ENCODE results near the gene CA12.
A peak's percentile ranks its signal among the peaks of the same experiment; 100 is the strongest.

Gene CA12

DNA sequence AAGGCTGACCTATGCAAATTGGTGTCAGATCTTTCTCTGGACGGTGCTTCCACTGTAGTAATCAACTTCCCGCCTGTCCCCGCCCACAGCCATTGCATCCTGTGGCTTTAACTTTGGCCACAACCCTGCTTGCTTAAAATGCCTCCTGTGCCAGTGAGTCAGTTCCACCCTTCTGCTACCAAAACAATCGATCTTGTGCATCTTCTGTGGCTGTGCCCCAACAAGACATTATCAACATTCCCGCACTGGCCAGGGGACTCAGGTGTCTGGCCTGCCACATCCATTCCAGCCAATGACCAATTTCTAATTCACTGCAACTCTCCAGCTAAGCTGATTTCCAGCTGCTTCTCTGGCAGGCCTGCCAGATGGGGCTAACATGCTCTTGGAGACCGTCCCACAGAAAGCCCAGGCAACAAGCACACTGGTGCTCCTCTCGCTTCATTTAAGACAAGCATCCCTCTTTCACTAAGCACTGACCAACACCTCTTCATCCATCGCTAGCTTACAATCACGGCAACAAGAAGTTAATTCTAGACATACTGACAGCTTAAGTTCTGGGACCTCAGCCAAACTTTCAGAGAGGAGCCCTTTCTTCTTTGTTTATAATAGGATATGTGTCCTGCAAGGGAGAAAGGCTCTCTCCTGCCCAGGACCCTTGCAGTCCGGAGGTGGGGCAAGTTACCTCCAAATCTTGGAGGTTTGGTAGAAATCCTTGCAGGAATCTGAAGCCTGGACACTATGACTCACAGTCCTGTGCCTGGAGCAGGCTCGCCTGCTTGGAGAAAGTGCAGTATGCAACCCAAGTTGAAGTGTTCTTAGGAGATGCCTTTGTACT is 6.7 kb downstream of the CA12 start:
- peak in 1 of 2 experiments; percentile 20 for DNase-seq (ENCODE audit: low read depth in 2 of 2)

DNA sequence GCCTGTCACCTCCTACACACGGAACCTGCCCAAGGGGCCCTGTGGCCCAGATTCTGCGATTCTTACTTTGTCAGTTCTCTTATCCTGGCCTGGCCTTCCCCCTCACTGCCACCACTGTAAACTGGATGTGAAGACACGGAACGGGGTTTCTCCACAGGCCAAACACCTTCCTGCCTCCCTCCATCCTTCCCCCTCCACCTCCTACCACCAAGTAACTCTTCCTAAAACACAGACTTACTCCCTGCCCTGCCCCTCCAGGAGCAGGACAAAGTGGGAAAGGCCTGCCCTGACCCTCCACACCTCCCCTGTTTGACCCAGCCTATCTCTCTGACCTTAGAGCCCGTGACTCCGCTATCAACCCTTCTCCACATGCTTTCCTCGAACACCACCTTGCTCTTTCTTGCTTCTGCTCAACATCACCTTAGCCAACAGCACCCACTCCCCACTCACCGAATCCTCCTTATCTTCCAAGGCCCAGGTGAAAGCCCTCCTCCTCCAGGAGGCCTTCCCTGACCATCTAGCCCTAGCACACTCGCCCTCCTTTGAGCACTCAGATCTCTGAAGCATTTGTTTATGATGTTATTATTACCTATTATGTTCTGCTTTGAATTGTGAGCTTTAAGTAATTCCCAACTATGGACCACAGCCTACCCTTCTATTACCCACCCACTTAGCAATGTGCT is 7.6 kb downstream of the CA12 start:
- no peak for DNase-seq (ENCODE audit: low read depth in 2 of 2)

DNA sequence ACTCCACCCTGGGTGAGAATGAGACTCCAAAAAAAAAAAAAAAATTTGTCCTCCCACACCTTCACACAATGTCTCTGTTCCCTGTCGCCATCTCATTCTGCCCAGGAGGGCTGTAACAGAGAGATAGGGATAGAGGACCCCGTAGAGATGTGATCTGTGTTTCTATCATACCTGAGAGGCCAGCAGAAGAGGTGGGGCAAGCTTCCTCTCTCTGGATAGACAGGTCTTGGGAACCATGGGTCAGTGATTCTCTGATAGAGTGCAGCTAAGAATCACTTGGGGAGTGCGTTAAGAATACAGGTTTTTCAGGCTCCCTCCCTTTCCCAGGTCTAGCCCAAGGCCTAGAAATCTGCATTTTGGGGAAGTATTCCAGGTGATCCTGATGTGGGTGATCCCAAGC is 8.3 kb downstream of the CA12 start:
- no peak for DNase-seq (ENCODE audit: low read depth in 2 of 2)

DNA sequence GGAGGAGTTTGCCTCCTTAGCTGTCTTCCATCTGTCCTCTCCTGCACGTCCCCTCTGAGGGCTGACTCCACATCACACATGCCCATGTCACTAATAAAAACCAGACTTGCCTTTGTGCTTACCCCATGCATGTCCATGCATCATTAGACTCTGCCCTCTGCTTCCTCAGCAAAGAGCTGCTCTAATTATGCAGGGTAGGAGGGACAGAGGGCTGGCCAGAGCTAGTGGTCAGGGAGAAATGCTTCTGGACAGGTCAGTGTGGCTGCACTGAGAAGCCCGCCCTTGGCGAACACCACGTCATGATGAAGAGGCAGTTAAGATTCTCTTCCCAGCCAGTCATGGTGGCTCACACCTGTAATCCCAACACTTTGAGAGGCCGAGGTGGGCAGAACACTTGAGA is 8.9 kb downstream of the CA12 start:
- DNase-seq (ENCODE audit: low read depth in 2 of 2), result no peak

DNA sequence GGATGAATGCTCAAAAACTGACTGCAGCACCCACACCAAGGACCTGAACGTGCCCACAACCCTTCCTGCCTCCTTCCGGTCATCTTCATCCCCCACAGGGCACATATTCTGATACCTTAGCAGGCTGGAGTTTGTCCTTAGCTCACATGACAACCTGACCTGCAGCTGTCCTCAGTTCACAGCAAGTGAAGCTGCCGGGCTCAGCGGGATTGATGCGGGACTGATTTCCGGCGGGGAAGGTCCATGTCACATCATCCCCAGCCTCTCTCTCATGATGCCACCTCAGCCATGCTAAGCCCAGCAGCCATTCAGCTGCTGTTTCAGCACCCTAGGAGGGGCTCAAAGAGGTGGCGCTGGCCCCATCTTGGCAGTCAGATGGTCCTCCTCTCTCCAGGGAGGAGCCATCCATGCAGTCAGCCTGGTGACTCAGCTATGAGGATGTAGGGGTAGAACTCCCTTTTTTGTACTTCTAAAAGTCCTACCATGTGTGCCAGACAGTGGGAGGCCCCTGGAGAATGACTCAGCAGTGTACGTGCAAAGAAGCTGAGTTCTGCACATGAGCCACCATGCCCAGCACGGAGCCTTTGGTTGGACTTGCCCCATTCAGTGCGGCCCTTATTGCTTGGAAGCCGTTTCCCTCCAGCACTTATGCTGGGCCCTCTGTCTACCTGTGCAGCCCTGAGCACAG is 9.5 kb downstream of the CA12 start:
- peak in 1 of 2 experiments; percentile 18 for DNase-seq (ENCODE audit: low read depth in 2 of 2)

DNA sequence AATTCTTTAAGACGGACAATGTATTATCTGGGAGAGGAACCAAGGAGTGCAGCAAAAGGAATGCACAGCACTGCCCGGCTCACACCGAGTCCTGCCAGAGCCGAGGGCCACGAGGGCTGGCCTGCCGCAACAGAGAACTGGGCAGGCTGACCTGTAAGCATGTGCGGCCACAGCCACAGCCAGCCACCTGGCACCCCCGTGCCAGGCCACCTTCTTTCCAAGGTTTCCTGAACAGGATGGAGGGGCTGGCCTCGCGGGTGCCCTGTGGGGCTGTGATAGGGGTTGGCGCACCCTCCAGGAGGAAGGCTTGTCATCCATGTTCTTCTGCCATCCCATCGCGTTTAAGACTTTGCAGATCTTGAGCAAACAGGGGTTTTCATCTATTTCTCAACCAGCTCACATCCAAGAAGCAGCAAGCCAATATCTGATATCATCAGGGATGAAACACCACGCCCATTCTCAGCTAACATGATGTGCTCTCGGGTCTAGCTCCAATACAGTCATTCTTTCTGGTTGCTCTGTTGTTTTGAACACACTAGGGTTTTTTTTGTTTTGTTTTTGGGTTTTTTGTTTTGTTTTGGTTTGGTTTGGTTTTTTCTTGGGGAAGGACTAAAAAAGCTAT is 10.2 kb downstream of the CA12 start:
- DNase-seq (ENCODE audit: low read depth in 2 of 2), result no peak

DNA sequence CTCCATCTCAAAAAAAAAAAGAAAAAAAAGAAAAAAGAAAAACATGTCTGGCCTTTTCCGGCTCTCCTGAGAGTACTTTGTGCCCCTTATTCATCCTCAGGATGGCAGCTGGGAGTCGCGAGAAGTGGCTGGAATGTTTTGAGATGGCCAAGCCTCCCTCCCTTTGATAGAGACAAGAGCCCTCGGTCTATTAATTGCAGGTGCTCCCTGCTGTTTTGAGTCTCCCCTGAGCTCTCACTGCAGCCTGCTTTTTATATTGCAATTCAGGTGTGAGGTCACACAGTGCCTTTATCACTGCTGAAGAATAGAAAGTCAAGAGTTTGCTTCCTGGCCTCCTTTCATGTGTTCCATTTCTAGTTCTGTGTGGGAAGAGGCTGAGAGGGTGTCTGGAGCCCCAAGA is 10.9 kb downstream of the CA12 start:
- DNase-seq (ENCODE audit: low read depth in 2 of 2), result no peak

DNA sequence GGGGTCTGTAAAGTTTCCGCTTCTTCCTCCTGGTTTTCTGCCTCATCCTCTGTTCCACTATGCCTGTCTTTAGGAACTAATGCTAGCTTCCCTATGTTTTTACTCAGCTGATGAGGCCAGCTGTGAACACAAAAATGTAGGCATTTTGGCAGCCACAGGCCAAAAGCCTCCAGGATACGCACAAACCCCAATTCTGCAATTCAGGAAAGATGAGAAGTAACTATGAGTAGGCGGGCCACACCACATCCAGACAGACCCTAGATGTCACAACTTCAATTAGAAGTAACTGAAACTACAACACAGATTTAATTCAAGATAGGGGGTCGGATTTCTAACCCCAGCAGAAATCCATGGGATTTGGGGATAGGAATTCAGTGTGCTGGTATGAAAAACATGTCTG is 11.9 kb downstream of the CA12 start:
- no peak for DNase-seq (ENCODE audit: low read depth in 2 of 2)

DNA sequence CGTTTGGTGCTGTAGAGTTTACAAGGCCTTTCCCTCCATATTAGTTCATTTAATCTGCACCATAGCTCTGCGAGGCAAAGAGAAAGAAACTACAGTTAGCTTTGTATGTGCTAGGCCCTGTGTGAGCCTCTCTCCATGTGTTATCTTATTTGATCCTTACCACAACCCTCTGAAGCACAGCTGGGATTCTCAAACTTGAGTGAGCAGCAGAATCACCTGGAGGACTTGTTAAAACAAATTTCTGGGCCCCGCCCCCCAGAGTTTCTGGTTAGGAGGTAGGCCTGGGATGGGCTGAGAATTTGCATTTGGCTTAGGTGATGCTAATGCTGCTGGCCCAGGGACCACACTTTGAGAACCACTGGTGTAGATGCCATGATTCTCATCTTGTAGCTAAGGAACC is 12.3 kb downstream of the CA12 start:
- no peak for DNase-seq (ENCODE audit: low read depth in 2 of 2)

DNA sequence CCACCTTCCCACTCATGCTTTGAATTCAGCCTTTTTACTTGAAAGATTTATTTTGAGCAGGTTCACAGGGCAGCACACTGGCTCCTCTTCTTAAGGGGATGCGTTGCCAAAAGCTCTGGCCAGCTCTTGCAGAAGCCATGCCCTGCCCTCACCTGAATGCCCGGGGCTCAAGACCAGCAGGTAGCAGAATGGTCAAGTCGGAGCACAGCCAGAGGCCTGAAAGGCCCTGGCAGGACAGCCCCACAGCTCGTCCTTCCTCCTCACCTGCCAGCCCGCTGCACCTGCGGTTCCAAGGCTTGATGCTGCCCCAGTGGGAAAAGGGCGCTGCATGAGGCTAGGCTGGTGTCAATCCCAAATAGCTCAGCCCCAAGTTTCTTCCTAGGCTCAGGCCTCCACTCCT is 13.1 kb downstream of the CA12 start:
- no peak for DNase-seq (ENCODE audit: low read depth in 2 of 2)

DNA sequence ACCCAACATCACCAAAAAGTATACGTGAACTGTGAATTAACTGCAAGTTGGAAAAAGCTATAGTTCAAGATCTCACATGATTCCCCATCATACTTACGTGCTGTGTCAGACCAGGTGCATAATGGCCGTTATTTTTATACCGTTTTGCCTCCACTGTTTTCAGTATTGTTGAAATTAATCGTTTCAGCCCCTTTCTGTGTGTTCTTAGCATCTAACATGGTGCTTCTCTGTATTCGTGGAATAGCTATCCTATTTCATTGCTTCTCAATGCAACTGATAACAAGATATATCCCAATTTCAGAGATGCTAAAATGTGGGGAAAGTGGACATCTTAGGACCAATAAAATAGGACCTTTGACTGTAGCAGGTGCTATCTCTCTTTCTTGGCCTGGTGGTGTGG is 13.7 kb downstream of the CA12 start:
- DNase-seq (ENCODE audit: low read depth in 2 of 2), result no peak

DNA sequence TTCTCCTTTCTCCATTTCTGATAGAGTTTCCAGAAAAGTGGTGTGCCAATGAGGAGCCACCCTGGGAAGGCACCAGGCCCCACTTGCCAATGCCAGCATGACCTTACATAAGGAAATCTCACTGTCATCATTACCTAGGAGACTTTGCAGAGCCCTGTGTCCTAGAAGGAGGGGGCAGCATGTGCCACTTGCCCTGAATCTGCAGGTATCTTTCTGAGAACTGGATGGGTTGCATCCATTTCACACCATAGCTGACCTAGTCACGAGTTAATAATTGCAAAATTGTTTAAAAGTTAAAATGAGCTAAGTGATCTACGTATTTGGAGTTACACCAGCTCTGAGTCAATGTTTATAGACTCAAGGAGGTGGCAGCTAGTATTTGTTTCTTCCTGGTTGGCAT is 14.3 kb downstream of the CA12 start:
- DNase-seq (ENCODE audit: low read depth in 2 of 2), result no peak

DNA sequence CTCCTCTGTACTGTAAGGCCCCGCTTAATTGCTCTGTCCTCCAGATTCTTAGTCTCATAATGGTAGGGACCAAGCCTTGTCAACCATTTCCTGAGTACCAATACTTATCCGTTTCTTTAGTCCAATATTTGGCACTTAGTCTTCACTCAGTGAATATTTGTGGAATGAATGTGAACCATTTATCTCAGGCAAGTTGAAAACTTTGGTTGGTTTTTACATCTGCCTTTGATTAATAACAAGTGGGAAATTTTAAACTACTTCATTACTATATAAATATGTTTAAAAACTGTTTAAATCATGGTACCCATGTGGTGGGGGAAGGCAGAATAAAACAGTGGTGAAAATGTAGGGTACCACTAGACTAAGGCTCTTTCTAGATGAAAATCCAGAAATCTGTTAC is 15.2 kb downstream of the CA12 start:
- DNase-seq (ENCODE audit: low read depth in 2 of 2), result no peak

DNA sequence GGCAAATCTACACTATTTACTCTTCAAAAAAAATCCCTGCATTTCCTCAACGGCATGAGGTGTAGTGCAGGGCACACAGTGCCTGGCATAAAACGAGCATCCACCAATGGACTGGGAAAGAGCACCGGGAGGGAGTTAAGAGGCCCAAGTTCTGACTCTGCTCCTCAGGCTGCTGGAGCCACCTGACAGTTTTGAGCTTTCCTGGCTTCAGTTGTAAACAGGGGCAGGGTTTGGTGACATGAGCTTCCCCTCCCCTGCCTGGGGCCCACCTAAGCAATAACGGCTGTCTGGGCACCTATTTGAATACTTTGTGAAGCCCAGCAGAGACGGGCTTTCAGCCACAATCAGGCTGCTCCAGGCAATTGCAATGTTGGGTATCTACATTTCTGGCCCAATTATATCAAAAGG is 16.4 kb downstream of the CA12 start:
- DNase-seq (ENCODE audit: low read depth in 2 of 2), result no peak

DNA sequence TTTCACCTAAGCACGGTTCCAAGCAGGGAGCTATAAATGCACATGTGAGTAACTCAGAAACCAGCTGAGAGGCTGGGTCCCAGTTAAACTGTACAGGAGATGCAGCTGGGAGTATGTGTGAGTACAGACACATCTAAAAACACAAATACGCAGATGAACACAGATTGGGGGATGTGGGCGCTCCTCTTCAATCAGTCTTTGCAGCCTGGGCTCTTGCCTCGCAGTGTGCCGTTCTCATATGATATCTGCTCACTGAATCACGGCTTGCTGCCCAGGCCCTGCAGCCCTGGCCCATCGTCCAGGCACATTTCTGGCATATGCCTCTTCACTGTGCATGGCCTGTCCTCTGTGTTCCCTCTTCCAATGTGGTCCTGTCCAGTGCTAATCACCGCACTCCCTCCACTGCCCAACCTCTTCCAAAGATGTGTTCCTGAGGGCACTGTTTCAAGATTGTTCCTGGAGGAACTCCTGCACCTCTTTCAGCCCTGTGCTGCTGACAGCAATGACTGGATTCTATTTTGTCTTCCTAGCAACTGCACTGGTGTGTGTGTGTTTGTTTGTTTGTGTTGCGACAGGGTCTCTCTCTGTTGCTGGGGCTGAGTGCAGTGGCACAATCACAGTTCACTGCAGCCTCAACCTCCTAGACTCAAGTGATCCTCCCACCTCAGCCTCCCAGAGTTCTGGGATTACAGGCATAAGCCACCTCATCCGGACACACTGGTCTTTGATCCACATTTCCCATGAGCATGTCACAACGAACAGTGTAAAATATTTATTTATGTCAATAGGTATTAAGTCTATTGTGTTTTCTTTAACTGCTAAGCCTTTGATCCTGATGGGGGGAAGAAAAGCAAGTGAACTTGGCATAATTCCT is 17.0 kb downstream of the CA12 start:
- no peak for DNase-seq (ENCODE audit: low read depth in 2 of 2)

DNA sequence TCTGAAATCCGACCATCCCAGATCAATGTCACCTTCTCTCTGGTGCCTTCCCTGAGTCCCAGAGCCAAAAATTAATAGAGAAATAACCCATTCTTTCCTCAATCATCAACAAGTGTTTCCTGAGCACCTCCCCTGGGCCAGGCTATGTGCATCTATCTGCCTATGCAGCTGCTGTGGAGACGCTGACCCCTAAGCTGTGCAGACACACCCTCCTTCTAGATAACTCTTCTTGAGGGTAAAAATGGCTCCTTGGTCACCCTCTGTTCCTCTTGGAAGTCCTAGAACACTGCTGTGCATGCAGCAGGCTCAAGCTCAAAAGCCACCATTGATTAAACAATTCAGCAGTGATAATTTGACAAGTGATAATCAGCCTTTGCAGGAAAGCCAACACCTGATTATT is 18.4 kb downstream of the CA12 start:
- no peak for DNase-seq (ENCODE audit: low read depth in 2 of 2)

DNA sequence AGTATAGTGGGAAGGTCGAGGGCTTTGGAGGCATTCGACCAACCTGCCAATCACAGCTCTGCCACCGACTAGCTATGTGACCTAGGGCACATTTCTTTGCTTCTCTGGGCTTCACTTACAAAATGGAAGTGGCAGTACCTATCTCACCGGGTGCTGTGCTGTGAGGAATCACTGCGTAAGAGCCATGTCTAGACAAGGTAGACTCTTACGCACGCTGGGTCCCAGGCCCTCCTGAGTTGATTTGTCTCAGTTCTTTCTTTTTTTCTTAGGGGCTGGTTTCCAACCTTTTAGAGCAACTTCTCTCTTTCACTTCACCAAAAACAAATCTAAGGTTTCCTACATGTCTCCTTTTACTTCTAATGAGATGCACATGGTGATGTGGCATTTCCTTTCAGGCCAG is 18.8 kb downstream of the CA12 start:
- no peak for DNase-seq (ENCODE audit: low read depth in 2 of 2)

DNA sequence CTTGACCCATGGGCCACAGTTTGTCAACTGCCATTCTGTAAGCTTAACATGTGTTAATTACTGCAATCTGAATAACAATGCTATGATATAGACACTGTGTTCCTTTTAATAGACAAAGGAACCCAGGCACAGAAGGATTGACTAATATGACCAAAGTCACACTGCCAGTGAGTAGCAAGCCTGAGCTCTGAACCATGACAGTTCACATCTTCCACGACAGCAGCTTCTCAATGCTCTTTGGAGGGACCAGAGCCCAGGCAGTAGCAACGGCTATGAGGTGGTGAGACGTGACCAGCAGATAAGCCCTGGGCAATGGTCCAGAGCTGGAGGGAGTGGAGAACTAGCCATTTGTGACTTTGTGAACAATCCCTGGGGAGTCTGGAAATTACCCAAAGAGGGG is 19.4 kb downstream of the CA12 start:
- no peak for DNase-seq (ENCODE audit: low read depth in 2 of 2)

DNA sequence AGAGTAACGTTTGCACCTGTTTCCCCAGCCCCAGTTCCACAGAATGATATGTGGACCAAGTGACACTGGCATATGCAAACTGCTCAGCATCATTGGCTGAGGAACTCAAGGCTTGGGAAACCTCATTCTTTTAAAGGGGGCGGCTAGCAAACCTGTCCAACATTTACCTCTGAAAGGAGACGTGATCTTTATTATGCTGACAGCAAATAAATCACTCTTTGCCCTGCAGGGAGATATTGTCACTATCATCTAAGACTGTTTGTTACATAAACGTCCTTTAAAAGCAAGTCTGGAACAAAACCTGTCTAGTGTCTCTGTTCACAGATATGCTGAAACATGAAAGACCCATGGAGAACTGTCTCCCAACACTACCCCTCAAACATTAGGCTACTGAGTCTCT is 21.5 kb downstream of the CA12 start:
- no peak for DNase-seq (ENCODE audit: low read depth in 2 of 2)

DNA sequence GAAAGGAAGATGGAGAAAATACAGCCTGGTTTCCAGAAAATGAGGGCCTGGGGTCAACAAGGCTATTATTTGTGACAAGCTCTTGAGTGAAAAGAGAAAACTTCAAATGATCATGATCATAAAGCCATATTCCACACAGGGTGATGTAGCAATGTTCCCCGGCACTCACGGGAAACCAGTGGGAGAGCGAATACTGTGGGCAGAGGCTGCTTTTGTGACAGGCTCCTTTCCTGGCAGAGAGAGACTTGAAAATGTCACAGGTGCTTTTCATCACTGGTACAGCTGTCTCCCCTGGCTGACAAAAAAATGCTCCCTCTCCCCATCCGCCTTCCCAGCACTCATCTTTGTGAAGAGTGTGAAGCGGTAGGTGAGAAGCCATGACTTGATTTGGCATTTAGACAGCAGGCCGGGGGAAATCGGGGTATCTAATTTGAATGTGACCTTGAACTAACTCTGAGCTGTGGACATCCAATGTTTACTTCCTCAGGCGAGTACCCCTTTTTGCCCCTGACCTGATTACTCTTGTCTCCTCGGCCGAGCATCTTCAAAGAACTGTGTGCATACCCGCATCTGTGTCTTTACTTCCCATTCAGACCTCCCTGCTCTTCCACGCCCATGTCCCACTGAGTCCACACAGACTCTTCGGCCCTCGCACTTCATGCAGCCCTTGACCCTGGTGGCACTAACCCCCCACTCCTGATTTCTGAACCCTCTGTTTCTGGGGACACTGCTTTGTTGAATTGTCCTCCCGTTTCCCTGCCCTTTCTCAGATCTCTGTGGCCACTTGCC is 23.2 kb downstream of the CA12 start:
- DNase-seq (ENCODE audit: low read depth in 2 of 2), result no peak

DNA sequence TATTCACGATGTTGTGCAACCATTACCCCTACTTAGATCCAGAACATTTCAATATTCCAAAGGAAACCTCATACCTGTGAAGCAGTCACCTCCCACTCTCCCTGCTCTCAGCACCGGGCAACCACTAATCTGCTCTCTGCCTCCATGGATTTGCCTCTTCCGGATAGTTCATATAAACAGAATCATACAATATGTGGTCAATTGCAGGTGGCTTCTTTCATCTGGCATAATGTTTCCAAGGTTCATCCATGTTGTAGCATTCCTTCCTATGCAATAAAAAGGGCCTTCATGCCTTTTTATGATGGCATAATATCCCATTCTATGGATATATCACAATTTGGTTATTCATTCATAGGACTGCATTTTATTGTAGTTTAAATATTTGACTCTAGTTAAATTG is 23.9 kb downstream of the CA12 start:
- DNase-seq (ENCODE audit: low read depth in 2 of 2), result no peak

All from stimulated activated CD4-positive, alpha-beta T cell treated with anti-CD3 and anti-CD28 coated beads, Interleukin-12 subunit alpha, Interleukin-12 subunit beta, amount 100 ng/mL, for 24 hours (primary cell).